Measurements from ENCODE around the gene ZNF217. TPM values are rescaled to one million over a fixed set of nuclear protein-coding genes. Genes with fewer than 3 reads are reported as not detected.

ZNF217 gene
- total RNA-seq, 2 experiments from 2014 or later: 83.5 to 87.4 TPM

- peak; percentile 95 for TF ChIP-seq CTCF (IDR thresholded peaks at IDR 0.05)
- no peaks in the 10 kb centered on the region for H3K27me3 ChIP-seq (ENCODE audit: control insufficient read depth in 1 of 2, insufficient read depth in 2 of 2, low read length in 2 of 2)
- peak overlapping the region; percentile 10 to 68 for H3K27ac ChIP-seq (ENCODE audit: low read depth in 1 of 2, low read length in 2 of 2)
- ChIA-PET POLR2A (interaction anchor here (0.8 to 6.8 kb wide), 13 partner anchors 15 to 338 kb away, joined by 3 to 95 read pairs (median 5); partner anchors contain the start of gene ZNF217), CTCF (interaction anchor here (0.7 to 2.8 kb wide), 10 partner anchors 9 to 361 kb away, joined by 3 to 11 read pairs (median 3); no protein-coding TSS in a partner anchor)
- Mint-ChIP-seq H3K36me3 (ENCODE audit: low read depth) (peaks cover 92% of the 10 kb centered on the region), H3K4me3 (peak overlapping the region; percentile 90), H3K27ac (peak overlapping the region; percentile 100), H3K27me3 (no peaks in the 10 kb centered on the region), H3K4me1 (ENCODE audit: low read depth) (peaks cover 96% of the 10 kb centered on the region), H3K9me3 (no peaks in the 10 kb centered on the region)
- peaks cover 79% of the 10 kb centered on the region for H3K4me1 ChIP-seq (ENCODE audit: insufficient read depth, low read length)
- intact Hi-C loops (cut with DNase I, micrococcal nuclease): loop anchor here (1.0 to 10.0 kb wide), 13 partner anchors 44 to 620 kb away; no protein-coding TSS in a partner anchor
- no peaks in the 10 kb centered on the region for H3K9me3 ChIP-seq (ENCODE audit: control insufficient read depth in 1 of 2, insufficient read depth in 1 of 2, low read length in 2 of 2)
- H3K4me3 ChIP-seq (ENCODE audit: low read length): peak overlapping the region; percentile 57
- peaks cover 76% of the 10 kb centered on the region for H3K36me3 ChIP-seq (ENCODE audit: insufficient read depth, low read length)
- DNase-seq (peak in 13 of 14 experiments; percentile 18 to 94 (median 44)), ATAC-seq (ENCODE audit: poor library complexity) (peak; percentile 50)
Observed at GRCh38 chr20:53578492-53579222, 15.0 kb downstream of the ZNF217 start.

GRCh38 chr20:53576586-53577318 lies 16.9 kb downstream of the ZNF217 start:
- Histone ChIP-seq H3K36me3 (ENCODE audit: insufficient read depth, low read length) (peaks cover 80% of the 10 kb centered on the region), H3K27ac (ENCODE audit: low read depth in 1 of 2, low read length in 2 of 2) (no peak overlapping the region), H3K9me3 (ENCODE audit: control insufficient read depth in 1 of 2, insufficient read depth in 1 of 2, low read length in 2 of 2) (no peaks in the 10 kb centered on the region), H3K4me3 (ENCODE audit: low read length) (no peak overlapping the region), H3K4me1 (ENCODE audit: insufficient read depth, low read length) (peaks cover 78% of the 10 kb centered on the region), H3K27me3 (ENCODE audit: control insufficient read depth in 1 of 2, insufficient read depth in 2 of 2, low read length in 2 of 2) (no peaks in the 10 kb centered on the region)
- H3K4me3 Mint-ChIP-seq: peak overlapping the region; percentile 54
- ChIA-PET POLR2A (interaction anchor here (1.0 to 1.8 kb wide), 3 partner anchors 84 to 296 kb away, joined by 3 to 5 read pairs (median 3); no protein-coding TSS in a partner anchor), CTCF (interaction anchor here (2.8 kb wide), 1 partner anchor 339 kb away, joined by 11 read pairs; no protein-coding TSS in a partner anchor)
- DNase-seq (peak in 2 of 14 experiments; percentile 33 to 63), ATAC-seq (ENCODE audit: poor library complexity) (no peak)
- intact Hi-C loops (cut with DNase I, micrococcal nuclease): loop anchor here (2.0 to 10.0 kb wide), 8 partner anchors 46 to 618 kb away; no protein-coding TSS in a partner anchor
- H3K36me3 Mint-ChIP-seq (ENCODE audit: low read depth): peaks cover 98% of the 10 kb centered on the region
- TF ChIP-seq CTCF (IDR thresholded peaks at IDR 0.05): no peak
- peak overlapping the region; percentile 100 for H3K27ac Mint-ChIP-seq
- no peaks in the 10 kb centered on the region for H3K27me3 Mint-ChIP-seq
- H3K4me1 Mint-ChIP-seq (ENCODE audit: low read depth): peaks cover 92% of the 10 kb centered on the region
- H3K9me3 Mint-ChIP-seq: no peaks in the 10 kb centered on the region

- H3K9me3 ChIP-seq (ENCODE audit: control insufficient read depth in 1 of 2, insufficient read depth in 1 of 2, low read length in 2 of 2): no peaks in the 10 kb centered on the region
- H3K9me3 Mint-ChIP-seq: no peaks in the 10 kb centered on the region
- H3K27ac Mint-ChIP-seq: peak overlapping the region; percentile 100
- intact Hi-C loops (cut with DNase I, micrococcal nuclease): loop anchor here (2.0 to 10.0 kb wide), 8 partner anchors 46 to 619 kb away; no protein-coding TSS in a partner anchor
- ChIA-PET POLR2A (no interaction called here), CTCF (interaction anchor here (2.8 kb wide), 1 partner anchor 340 kb away, joined by 11 read pairs; no protein-coding TSS in a partner anchor)
- H3K4me1 ChIP-seq (ENCODE audit: insufficient read depth, low read length): peaks cover 72% of the 10 kb centered on the region
- H3K4me3 Mint-ChIP-seq: peak overlapping the region; percentile 54
- no peaks in the 10 kb centered on the region for H3K27me3 Mint-ChIP-seq
- DNase-seq: peak in 1 of 14 experiments; percentile 19
- peaks cover 80% of the 10 kb centered on the region for H3K36me3 ChIP-seq (ENCODE audit: insufficient read depth, low read length)
- ATAC-seq (ENCODE audit: poor library complexity): no peak
- peaks cover 100% of the 10 kb centered on the region for H3K36me3 Mint-ChIP-seq (ENCODE audit: low read depth)
- H3K4me3 ChIP-seq (ENCODE audit: low read length): no peak overlapping the region
- no peak overlapping the region for H3K27ac ChIP-seq (ENCODE audit: low read depth in 1 of 2, low read length in 2 of 2)
- no peaks in the 10 kb centered on the region for H3K27me3 ChIP-seq (ENCODE audit: control insufficient read depth in 1 of 2, insufficient read depth in 2 of 2, low read length in 2 of 2)
- peaks cover 92% of the 10 kb centered on the region for H3K4me1 Mint-ChIP-seq (ENCODE audit: low read depth)
- TF ChIP-seq CTCF (IDR thresholded peaks at IDR 0.05): no peak
Observed at GRCh38 chr20:53576195-53576580, 17.5 kb downstream of the ZNF217 start.
